CD4-positive, alpha-beta T cell treated with Interleukin-2 at 100 ng/mL for 4 hours (primary cell): ENCODE measurements around the gene MTSS2.

ENCODE experiments used
- DNase-seq: peaks from one replicate; pipeline ENCODE4 v3.0.0-alpha.2; 2020; ENCODE audit warnings: low spot score

Gene MTSS2

DNA sequence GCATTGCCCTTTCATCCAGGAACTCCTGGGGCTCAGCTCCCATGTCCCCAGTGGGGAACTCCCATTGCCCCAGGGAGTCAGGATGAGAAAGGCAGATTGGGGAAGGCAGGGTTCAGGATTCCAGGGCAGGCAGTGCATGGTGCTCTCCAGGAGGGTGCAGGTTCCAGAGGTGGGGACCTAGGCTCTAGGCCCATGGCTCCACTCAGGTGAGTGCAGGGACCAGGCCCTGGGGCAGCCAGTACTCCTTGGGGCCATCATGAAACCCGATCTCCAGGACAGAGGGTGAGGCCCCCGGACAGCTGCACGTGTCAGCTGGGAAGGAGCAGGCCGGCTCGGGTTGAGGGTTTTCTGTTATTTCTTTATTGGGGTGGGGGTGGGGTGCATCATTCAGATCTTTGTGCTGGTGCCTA, 1.3 kb upstream of the MTSS2 start:
- DNase-seq = no peak

DNA sequence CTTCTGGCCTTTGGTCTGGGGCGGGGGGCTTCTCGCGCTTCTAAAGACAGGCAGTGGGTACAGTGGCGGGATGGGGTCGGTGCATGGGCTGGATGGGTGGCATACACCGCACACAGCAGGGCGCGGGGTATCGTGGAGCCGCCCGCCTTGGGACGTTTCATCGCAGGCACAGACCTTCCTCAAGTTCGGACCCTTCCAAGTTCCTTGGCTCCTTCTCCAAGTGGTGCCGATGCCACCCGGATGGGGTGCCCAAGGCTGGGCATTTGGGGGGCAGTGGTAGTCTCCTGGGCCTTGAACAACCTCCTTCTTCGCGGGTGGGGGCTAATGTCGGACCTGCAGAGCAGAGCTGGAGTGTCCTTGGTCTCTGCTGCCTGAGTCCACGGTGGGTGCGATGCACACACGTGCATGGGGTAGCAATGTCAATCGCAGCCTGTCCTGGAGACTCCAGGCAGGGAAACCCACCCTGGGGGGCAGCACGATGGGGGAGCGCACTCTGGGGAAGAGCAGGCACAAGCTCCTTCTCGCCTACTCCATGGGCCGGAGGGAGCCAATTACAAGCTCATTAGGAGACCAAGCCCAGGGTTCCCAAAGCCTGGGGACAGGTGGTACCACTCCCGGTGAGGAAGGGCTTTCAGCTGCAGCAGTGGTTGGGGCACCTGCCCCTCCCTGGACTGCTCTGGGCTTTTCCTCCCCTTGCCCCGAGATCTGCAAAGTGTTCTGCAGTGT, 686 bp upstream of the MTSS2 start:
- DNase-seq = no peak

DNA sequence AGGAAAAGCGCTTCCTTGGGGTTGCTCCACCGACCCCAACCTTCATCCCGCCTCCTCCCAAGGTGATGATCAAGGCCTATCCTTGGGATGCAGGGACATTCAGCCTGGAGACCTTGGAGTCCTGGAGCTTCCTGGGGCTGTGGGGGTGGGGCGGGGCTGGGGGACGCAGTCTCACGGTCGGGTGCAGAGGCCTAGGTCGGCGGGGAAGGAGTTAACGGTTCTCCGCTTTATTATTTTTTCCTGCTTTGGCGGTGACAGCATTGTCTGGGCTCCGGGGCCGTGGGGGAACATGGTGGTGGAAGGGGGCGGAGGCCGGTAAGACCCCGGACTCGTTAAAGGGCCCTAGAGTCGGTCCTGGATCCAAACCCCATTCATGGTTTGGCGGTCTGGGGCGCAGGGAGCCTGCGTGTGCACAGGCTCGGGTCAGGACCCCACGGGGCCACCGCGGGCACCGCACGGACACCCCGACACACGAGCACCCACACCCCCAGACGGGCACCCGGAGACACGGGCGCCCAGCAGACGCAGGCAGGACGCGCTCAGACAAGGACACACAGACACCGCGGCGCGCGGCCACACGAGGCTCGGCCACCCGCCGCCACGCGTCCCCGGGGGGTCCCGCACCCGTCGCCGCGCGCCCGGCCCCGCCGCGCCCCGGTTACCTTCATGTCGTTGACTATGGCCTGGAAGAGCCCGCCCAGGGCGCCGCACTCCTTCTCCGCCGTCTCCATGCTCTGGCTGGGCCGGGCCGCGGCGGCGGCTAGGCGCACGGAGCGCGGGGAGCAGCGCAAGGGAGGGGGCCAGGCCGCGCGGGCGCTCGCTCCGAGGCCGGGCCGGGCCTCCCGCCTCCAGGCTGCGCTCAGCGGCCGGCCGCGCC, 554 bp downstream of the MTSS2 start:
- no peak for DNase-seq

- DNase-seq = no peak
Measured at GRCh38 chr16:70684146-70685060, 1.4 kb downstream of the MTSS2 start.

DNA sequence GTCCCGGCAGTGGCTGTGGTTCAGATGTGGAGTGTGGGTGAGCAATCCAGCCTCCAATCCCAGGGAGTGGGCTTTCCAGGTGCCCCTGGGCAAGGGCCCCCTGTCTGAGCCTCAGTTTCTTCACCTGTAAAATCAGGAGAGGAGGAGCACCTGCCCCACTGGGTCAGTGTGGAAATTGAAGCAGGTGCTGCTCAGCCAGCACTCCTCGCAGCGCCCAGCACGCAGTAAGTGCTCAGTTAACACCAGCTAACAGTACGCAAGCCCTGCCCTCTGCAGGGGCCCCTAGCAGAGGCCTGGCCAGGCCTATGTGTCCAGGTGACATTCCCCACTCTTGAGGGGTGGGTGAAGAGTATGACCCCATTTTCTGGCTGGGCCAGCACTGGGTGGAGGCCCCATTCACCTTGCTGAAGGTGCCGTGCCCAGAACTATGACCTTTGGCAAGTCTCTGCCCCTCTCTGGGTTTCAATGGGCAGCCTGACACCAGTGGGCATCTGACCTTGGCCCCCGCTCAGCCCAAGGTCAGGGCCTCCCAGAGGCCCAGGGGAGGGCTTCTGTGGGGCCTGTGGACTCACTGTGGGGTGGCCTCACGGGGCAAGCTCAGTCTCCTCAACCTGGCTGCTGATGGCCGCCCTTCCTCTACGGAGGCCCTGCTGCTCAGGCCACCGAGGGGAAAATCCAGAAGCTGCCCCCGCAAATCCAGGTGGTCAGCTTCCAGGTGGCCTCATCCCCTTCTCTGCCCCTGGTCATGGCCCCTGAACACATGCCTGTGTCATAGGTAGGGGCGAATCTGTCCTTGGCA, 2.5 kb downstream of the MTSS2 start:
- DNase-seq = no peak

- DNase-seq = no peak
Measured at GRCh38 chr16:70682239-70683145, 3.4 kb downstream of the MTSS2 start.

DNA sequence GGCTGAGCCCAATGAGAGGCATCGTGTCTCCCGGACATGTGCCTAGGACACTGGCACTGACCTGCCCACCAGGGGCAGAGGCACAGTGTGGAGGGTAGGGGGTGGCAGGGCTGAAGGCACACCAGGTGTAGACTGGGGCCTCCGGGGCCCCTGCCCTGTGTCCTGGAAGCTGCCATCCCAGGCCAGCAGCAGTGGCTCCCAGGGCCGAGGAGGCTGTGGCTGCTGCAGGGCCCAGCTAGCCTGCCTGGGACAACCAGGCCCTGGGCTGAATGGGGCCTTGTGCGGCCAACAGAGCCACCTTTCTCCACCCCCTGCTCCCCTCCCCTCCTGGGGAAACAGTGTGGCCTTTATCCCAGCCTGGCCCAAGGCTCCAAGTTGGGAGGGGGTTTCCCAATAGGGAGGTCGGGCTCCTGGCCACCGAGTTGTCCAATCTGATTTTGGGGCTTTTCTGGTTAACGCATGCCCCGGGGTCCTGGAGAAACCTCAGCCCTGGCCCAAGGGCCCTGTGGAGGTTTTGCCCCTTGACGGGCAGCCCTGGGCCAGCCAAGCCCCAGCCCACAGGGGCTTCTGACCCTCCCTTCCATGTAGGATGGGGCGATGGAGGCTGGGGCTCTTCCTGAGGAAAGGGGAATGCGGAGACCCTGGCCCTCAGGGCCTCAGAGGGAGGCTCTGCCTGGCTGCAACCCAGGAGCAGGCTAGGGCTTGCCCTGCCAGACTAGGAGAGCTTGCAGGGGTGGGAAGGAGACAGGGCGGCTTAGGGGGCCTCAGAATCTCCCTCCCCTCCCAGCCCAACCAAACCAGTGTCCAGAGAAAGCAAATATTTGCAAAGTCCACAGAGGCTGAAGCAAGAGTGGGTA, 4.2 kb downstream of the MTSS2 start:
- no peak for DNase-seq

DNA sequence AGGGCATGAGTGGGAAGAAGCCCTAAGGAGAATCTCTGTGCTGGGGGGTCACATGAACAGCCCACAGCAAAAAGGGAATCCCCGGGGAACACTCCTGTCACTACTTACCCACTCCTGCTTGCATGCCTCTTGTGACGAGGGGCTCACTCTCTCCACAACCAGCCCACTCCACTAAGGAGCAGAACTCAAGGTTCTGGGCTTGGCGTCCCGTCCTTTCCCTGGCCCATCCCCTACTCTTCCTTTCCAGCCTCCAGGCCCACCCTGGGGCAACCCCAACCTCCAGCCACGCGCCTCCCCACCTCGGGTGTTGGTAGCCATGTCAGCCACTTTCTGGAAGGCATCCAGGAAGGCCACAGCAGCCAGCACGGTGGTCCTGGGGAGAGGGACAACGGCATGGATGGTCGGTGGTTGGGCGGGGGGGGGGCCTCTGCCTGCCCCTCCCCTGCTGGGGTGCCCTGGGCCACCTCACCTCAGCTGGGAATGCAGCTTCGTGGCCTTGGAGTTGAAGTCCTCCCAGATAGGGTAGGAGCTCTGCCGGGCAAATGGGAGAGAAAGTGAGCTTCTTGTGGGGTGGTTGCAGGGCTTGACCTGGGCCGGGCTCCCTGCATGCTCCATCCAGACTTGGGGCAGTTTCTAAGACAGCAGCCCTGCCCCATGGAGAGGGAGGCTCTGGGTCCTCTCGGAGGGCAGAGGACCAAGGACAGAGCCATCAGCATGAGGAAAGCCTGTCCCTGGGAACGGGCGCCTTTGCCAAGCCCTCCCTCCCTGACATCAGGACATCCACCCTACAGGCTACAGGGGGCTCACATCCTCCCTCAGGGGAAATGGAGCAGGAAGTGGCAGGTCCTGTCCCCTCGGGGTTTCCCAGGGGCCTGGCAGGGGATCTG, 5.1 kb downstream of the MTSS2 start:
- no peak for DNase-seq

GRCh38 chr16:70679671-70680494, 6.0 kb downstream of the MTSS2 start:
- no peak for DNase-seq

- no peak for DNase-seq
Measured at GRCh38 chr16:70678898-70679670, 6.8 kb downstream of the MTSS2 start.

- no peak for DNase-seq
Measured at GRCh38 chr16:70678121-70678897, 7.5 kb downstream of the MTSS2 start.

DNA sequence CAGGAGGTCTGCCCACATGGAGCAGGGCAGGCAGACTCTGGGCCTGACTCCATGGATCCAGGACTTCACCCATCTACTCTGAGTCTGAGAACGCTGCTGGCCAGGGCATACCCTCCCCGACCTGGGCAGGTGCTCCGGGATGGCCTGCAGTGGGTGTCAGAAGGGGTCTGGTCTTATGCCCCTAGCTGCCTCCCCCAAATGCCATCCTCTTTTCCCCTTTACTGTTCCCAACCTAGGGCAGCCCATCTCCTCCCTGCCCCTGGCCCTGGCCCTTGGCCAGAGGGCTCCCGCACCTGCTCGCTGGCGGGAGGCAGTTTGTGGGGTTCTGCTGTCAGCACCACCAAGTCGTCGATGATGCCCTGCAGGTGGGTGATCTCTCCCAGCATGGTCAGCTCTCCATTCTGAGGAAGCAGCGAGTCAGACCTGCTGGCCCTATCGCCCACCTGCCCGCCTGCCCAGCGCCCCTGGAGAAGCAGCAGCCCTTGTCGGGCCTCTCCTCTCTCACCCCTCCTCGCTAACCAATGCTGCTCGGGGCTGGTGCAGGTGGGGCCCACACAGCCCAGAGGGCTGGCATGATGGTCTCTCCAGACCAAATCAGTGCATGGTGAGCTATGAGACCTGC, 8.2 kb downstream of the MTSS2 start:
- DNase-seq = no peak

DNA sequence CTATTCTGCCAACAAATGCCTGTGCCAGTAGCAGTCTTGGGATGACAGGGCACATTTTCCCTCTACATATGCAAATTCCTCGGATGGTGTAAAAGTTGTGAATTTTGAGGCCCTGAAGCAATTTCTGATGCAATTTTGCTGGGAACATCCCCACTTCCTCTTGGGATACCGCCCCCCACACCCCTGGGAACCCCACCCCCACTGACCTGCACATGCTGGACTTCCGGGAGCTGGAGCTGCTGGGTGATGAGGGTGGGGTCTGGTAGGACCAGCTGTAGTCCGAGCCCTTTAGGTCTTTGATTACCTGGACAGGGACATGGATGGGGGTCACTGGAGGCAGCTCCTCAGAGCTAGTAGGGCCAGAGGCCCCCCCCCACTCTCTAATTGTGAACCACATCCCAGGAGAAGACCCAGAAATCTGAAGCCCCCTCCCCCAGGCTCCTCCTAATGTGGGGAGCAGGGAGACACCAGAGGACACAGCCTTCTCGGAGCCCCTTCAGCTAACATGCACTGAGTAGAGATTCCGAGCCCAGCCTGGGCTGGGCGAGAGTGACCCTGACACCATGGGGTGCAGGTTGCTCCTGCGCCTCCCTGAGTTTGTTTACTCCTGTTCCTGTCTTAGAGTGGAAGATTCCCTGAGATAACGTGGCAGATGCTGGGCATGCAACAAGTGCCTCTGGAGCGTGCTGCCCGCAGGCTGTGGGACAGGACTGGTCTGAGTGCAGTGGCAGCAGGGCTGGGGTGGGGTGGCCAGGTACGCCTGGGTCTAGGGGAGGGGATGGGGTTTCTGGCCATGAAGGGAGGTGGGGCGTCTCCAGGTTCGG, 9.0 kb downstream of the MTSS2 start:
- DNase-seq = no peak

DNA sequence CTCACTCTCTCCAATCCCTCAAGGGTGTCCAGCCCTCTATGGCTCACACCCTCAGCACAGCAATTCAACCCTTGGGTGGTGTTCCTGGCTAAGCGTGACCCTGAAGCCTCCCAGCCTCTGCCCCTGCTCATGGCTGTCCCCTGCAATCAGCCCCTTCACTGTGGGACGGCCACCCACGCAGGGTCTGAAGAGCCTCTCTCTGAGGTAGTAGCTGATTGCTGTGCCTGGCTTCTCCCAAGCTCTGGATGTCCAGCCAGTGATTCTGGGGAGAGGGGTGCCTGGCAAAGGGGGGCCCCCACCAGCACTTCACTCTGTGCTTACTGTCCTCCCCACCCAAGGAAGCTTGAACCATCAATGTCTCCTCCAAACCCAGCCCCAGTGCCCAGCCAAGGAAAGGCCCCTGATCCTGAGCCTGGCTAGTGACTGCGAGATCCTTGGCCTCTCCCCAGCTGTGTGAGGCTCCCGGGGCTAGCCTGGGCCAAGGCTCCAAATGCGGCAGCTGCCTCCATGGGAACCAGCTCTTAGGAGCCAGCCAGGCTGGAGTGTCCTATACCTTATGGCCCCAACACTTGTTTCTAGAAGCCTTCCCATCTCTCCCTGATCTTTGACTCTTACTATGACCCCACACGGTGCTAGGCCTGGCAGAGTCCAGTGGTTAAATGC, 9.9 kb downstream of the MTSS2 start:
- no peak for DNase-seq
